SU-DHL-6 (cell line): ENCODE results near the gene NRXN2.

Experiments
- H2AFZ ChIP-seq: fragments of 200-600 bp; sonication (generic); 2 replicates; pipeline ENCODE4 v1.6.1; 2014; ENCODE audit warnings: low read depth, mild to moderate bottlenecking, moderate library complexity, mixed read lengths, antibody characterized with exemption, low read length; ENCODE audit not compliant: severe bottlenecking
- H3F3A ChIP-seq: fragments of 200-600 bp; shearing (Covaris generic); 2 replicates; pipeline ENCODE4 v1.6.0; 2016; ENCODE audit warnings: antibody characterized with exemption, mild to moderate bottlenecking; ENCODE audit not compliant: insufficient read depth
- H3K27ac ChIP-seq: fragments of 200-600 bp; sonication (generic); 2 replicates; pipeline ENCODE4 v1.5.1; 2016; ENCODE audit warnings: low read depth, mild to moderate bottlenecking, low read length, moderate library complexity, mixed read lengths
- H3K27me3 ChIP-seq: fragments of 200-600 bp; sonication (generic), shearing (Covaris generic); 2 replicates; pipeline ENCODE4 v1.6.0; 2014; ENCODE audit warnings: mild to moderate bottlenecking, low read length
- H3K36me3 ChIP-seq: fragments of 200-600 bp; sonication (generic); 2 replicates; pipeline ENCODE4 v1.6.1; 2014; ENCODE audit warnings: mild to moderate bottlenecking, low read length, mixed read lengths
- H3K4me2 ChIP-seq: fragments of 300-600, 200-600 bp; shearing (Covaris generic), sonication (generic); 2 replicates; pipeline ENCODE4 v1.6.0; 2014; ENCODE audit warnings: low read length, low read depth, mild to moderate bottlenecking; ENCODE audit not compliant: poor library complexity, severe bottlenecking
- H3K4me3 ChIP-seq: fragments of 200-600 bp; sonication (generic); 2 replicates; pipeline ENCODE4 v1.5.1; 2014; ENCODE audit warnings: antibody characterized with exemption, low read length, mild to moderate bottlenecking, mixed read lengths; ENCODE audit not compliant: insufficient read depth, poor library complexity, severe bottlenecking
- H3K79me2 ChIP-seq: fragments of 200-600 bp; sonication (generic); 2 replicates; pipeline ENCODE4 v1.6.1; 2014; ENCODE audit warnings: mild to moderate bottlenecking, low read length, moderate library complexity; ENCODE audit not compliant: insufficient read depth
- H3K9ac ChIP-seq: fragments of 200-600 bp; sonication (generic); 2 replicates; pipeline ENCODE4 v1.7.0; 2014; ENCODE audit warnings: mild to moderate bottlenecking, low read length
- H3K9me2 ChIP-seq: fragments of 200-600 bp; sonication (generic); replicated peaks from 2 replicates; pipeline ENCODE4 v1.6.1; 2014; ENCODE audit warnings: low read length; ENCODE audit not compliant: insufficient read depth
- H3K9me3 ChIP-seq: fragments of 200-600 bp; sonication (generic); 2 replicates; pipeline ENCODE4 v1.6.1; 2014; ENCODE audit warnings: low read length, mixed read lengths; ENCODE audit not compliant: insufficient read depth
- H4K20me1 ChIP-seq: fragments of 200-600 bp; sonication (generic); 2 replicates; pipeline ENCODE4 v1.6.1; 2014; ENCODE audit warnings: low read depth, mild to moderate bottlenecking, antibody characterized with exemption, low read length, moderate library complexity, mixed read lengths
- EZH2phosphoT487 ChIP-seq: fragments of 200-600 bp; sonication (generic), shearing (Covaris generic); conservative IDR thresholded peaks from 2 replicates; pipeline ENCODE4 v1.6.1; 2018; ENCODE audit warnings: mild to moderate bottlenecking, antibody characterized with exemption, low read length, moderate library complexity, mixed read lengths
- TF ChIP-seq, protein P1 (sequence below): fragments of 200-600 bp; sonication (generic); IDR thresholded peaks from one replicate; pipeline ENCODE4 v1.5.1; 2017; ENCODE audit warnings: antibody characterized with exemption, mild to moderate bottlenecking, low read length, moderate library complexity; ENCODE audit not compliant: insufficient read depth, poor library complexity, severe bottlenecking

The NRXN2 gene

DNA sequence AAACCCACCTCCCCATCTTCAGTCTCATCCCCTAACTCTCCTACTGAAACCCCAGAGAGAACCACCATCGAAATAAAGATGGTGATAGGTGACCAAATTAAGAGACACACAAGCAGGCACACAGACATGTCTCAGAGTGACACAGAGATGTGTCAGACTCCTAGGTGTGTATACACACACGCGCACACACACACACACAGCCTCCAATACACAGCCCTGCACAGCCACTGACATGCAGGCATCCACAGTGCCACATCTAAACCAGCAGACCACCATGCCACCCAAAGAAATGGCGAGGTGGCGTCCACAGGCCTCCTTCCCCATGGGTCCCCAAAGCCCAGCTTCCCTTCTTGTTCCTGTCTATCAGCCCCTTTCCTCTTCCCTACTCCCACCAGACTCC, 27.4 kb downstream of the NRXN2 start:
- Histone ChIP-seq H3K27ac (no peak overlapping the region), H3K36me3 (no peaks in the 10 kb centered on the region), H4K20me1 (no peaks in the 10 kb centered on the region), H3F3A (no peaks in the 10 kb centered on the region), H3K79me2 (no peaks in the 10 kb centered on the region), H3K9ac (no peak overlapping the region), H3K9me2 (no peaks in the 10 kb centered on the region), H3K4me2 (no peak overlapping the region), H3K27me3 (no peaks in the 10 kb centered on the region), H2AFZ (no peak overlapping the region), H3K9me3 (no peaks in the 10 kb centered on the region), H3K4me3 (no peak overlapping the region)
- no peak for TF ChIP-seq EZH2phosphoT487
- TF ChIP-seq, protein P1, sequence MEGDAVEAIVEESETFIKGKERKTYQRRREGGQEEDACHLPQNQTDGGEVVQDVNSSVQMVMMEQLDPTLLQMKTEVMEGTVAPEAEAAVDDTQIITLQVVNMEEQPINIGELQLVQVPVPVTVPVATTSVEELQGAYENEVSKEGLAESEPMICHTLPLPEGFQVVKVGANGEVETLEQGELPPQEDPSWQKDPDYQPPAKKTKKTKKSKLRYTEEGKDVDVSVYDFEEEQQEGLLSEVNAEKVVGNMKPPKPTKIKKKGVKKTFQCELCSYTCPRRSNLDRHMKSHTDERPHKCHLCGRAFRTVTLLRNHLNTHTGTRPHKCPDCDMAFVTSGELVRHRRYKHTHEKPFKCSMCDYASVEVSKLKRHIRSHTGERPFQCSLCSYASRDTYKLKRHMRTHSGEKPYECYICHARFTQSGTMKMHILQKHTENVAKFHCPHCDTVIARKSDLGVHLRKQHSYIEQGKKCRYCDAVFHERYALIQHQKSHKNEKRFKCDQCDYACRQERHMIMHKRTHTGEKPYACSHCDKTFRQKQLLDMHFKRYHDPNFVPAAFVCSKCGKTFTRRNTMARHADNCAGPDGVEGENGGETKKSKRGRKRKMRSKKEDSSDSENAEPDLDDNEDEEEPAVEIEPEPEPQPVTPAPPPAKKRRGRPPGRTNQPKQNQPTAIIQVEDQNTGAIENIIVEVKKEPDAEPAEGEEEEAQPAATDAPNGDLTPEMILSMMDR = no peak

DNA sequence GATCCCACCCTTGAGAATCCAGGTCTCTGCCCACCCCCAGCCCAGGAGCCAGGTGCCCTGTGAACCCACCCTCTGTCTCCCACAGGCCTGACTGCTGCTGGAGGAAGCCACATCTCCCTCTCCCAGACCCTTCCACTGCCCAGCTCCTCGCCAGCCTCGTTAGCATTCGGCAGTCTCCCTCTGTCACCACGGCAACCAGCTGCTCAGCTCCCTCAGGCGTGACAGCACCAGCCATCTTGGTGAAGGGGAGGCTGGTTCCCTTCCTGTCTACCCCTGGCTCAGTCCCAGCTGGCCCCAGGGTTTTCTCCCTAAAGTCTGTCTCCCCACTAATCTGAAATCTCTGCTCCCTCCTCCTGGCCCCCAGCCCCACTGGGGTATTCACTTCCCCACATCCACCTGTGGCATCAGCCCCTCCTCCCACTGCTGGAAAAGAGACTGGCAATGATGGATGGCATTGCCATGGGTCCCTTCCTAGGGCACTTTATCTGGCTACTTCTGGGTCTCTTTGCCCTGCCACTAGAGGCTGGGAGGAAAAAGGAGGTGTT, 28.1 kb downstream of the NRXN2 start:
- H3K9me3 ChIP-seq = no peaks in the 10 kb centered on the region
- no peak overlapping the region for H3K9ac ChIP-seq
- no peak overlapping the region for H2AFZ ChIP-seq
- no peak overlapping the region for H3K27ac ChIP-seq
- no peak overlapping the region for H3K4me2 ChIP-seq
- H3K79me2 ChIP-seq = no peaks in the 10 kb centered on the region
- H3K27me3 ChIP-seq = no peaks in the 10 kb centered on the region
- TF ChIP-seq EZH2phosphoT487 = no peak
- TF ChIP-seq, protein P1 = no peak
- no peaks in the 10 kb centered on the region for H3F3A ChIP-seq
- no peak overlapping the region for H3K4me3 ChIP-seq
- H4K20me1 ChIP-seq = no peaks in the 10 kb centered on the region
- no peaks in the 10 kb centered on the region for H3K9me2 ChIP-seq
- H3K36me3 ChIP-seq = no peaks in the 10 kb centered on the region

DNA sequence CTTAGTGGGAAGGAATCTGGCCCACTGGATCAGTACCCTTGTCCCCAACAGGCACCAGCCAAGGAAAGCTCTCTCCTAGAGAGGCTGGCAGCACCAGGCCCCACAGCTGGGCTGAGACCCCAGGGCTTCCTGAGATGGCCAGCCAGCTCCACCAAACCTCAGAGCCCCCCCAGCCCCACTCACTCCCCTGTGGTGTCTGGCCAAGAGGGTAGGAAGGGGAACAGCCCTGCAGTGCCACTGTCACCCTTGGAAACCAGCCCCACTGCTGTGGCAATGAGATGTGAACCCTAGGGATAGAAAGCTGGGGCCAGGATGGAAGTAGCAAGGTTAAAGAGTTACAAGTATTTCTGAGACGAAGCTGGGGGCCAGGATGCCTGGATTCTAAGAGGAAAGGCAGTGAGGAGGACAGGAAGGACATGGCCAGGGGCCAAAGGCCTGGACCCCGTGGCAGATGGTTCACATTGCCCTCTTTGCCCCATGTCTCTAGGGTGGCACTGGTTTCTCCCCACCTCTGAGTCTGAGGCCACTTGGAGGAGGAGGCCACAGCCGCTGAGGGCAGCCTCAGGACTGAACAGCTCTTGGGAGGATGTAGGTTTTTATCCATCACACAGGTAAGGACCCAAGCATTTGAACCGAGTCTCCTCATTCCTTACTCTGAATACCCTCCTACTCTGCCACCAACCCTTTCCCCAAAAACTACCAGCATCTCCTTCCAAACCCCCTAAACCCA, 28.8 kb downstream of the NRXN2 start:
- no peaks in the 10 kb centered on the region for H3K9me3 ChIP-seq
- H3F3A ChIP-seq = no peaks in the 10 kb centered on the region
- H3K27me3 ChIP-seq = no peaks in the 10 kb centered on the region
- no peaks in the 10 kb centered on the region for H4K20me1 ChIP-seq
- H3K36me3 ChIP-seq = no peaks in the 10 kb centered on the region
- no peak overlapping the region for H2AFZ ChIP-seq
- no peak overlapping the region for H3K27ac ChIP-seq
- no peak overlapping the region for H3K4me3 ChIP-seq
- no peaks in the 10 kb centered on the region for H3K9me2 ChIP-seq
- TF ChIP-seq, protein P1 = no peak
- H3K4me2 ChIP-seq = no peak overlapping the region
- H3K79me2 ChIP-seq = no peaks in the 10 kb centered on the region
- H3K9ac ChIP-seq = no peak overlapping the region
